Measurements from ENCODE around the gene CNPY3.

The CNPY3 gene

GRCh38 chr6:42968126-42968701 is 38.9 kb downstream of the CNPY3 start:
- Histone ChIP-seq H3K27ac (ENCODE audit: low read depth, low read length) (no peak overlapping the region), H3K4me3 (ENCODE audit: low read depth, low read length) (no peak overlapping the region), H3K36me3 (ENCODE audit: insufficient read depth, low read length) (no peaks in the 10 kb centered on the region), H3K27me3 (ENCODE audit: insufficient read depth, low read length) (no peaks in the 10 kb centered on the region), H3K79me2 (ENCODE audit: control insufficient read depth, insufficient read depth, low read length, unreplicated experiment) (no peaks in the 10 kb centered on the region), H3K4me1 (ENCODE audit: control insufficient read depth, insufficient read depth, low read length, unreplicated experiment) (peaks cover 11% of the 10 kb centered on the region), H2AFZ (ENCODE audit: low read length, unreplicated experiment) (no peak overlapping the region)

GRCh38 chr6:42968783-42969182 is 39.5 kb downstream of the CNPY3 start:
- H3K27ac ChIP-seq (ENCODE audit: low read depth, low read length), result no peak overlapping the region
- H3K36me3 ChIP-seq (ENCODE audit: insufficient read depth, low read length), result no peaks in the 10 kb centered on the region
- H3K79me2 ChIP-seq (ENCODE audit: control insufficient read depth, insufficient read depth, low read length, unreplicated experiment), result no peaks in the 10 kb centered on the region
- peaks cover 11% of the 10 kb centered on the region for H3K4me1 ChIP-seq (ENCODE audit: control insufficient read depth, insufficient read depth, low read length, unreplicated experiment)
- no peak overlapping the region for H2AFZ ChIP-seq (ENCODE audit: low read length, unreplicated experiment)
- H3K4me3 ChIP-seq (ENCODE audit: low read depth, low read length), result no peak overlapping the region
- no peaks in the 10 kb centered on the region for H3K27me3 ChIP-seq (ENCODE audit: insufficient read depth, low read length)

DNA sequence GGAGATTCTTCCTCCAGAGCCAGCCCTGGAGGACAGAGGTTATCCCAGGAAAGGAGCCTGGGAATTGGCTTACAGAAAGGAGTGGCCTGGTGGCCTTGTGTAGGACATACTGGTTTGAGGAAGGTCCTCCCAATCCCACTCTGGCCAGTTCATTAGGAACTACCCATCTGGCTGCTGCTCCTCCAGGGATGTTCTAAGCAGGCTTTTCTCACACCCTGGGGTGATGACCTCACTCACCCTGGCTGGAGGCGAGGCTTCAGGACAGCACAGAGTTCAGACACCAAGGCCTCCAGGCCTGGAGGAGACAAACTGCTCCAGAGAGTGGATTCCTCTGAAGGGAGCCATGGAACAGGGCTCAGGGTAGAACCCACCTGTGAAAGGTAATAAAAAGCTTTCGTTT is 40.2 kb downstream of the CNPY3 start:
- no peaks in the 10 kb centered on the region for H3K36me3 ChIP-seq (ENCODE audit: insufficient read depth, low read length)
- H3K4me3 ChIP-seq (ENCODE audit: low read depth, low read length), result no peak overlapping the region
- peaks cover 11% of the 10 kb centered on the region for H3K4me1 ChIP-seq (ENCODE audit: control insufficient read depth, insufficient read depth, low read length, unreplicated experiment)

DNA sequence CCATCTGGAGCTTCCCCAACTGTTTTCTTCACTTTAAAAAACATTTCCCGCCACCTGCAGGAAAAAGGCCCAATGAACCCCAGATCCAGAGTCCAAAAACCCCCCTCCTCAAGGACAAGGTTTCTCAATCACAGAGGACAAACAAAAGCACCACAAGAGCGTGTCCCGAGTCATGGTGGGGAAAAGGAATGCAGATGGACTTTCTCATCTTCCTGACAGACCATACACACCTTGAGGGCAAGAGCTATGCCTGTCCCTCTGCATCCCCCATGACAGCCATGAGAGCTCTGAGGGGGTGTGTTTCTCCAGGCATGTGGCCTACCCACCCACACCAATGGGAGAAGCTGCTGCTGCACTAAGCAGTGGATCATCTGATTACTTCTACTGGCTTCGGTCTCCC is 40.7 kb downstream of the CNPY3 start:
- H2AFZ ChIP-seq (ENCODE audit: low read length, unreplicated experiment), result no peak overlapping the region
- no peaks in the 10 kb centered on the region for H3K27me3 ChIP-seq (ENCODE audit: insufficient read depth, low read length)
- no peaks in the 10 kb centered on the region for H3K79me2 ChIP-seq (ENCODE audit: control insufficient read depth, insufficient read depth, low read length, unreplicated experiment)
- no peak overlapping the region for H3K27ac ChIP-seq (ENCODE audit: low read depth, low read length)
- no peak overlapping the region for H3K4me3 ChIP-seq (ENCODE audit: low read depth, low read length)
- peaks cover 11% of the 10 kb centered on the region for H3K4me1 ChIP-seq (ENCODE audit: control insufficient read depth, insufficient read depth, low read length, unreplicated experiment)
- no peaks in the 10 kb centered on the region for H3K36me3 ChIP-seq (ENCODE audit: insufficient read depth, low read length)

More for the DNA sequence above, 40.2 kb downstream of the CNPY3 start:
- no peak overlapping the region for H2AFZ ChIP-seq (ENCODE audit: low read length, unreplicated experiment)
- H3K27ac ChIP-seq (ENCODE audit: low read depth, low read length), result no peak overlapping the region
- H3K79me2 ChIP-seq (ENCODE audit: control insufficient read depth, insufficient read depth, low read length, unreplicated experiment), result no peaks in the 10 kb centered on the region
- H3K27me3 ChIP-seq (ENCODE audit: insufficient read depth, low read length), result no peaks in the 10 kb centered on the region

GRCh38 chr6:42970871-42971612 is 41.8 kb downstream of the CNPY3 start:
- Histone ChIP-seq H3K27ac (ENCODE audit: low read depth, low read length) (no peak overlapping the region), H3K36me3 (ENCODE audit: insufficient read depth, low read length) (no peaks in the 10 kb centered on the region), H3K27me3 (ENCODE audit: insufficient read depth, low read length) (no peaks in the 10 kb centered on the region), H3K4me3 (ENCODE audit: low read depth, low read length) (no peak overlapping the region), H2AFZ (ENCODE audit: low read length, unreplicated experiment) (no peak overlapping the region), H3K4me1 (ENCODE audit: control insufficient read depth, insufficient read depth, low read length, unreplicated experiment) (peaks cover 11% of the 10 kb centered on the region), H3K79me2 (ENCODE audit: control insufficient read depth, insufficient read depth, low read length, unreplicated experiment) (no peaks in the 10 kb centered on the region)

DNA sequence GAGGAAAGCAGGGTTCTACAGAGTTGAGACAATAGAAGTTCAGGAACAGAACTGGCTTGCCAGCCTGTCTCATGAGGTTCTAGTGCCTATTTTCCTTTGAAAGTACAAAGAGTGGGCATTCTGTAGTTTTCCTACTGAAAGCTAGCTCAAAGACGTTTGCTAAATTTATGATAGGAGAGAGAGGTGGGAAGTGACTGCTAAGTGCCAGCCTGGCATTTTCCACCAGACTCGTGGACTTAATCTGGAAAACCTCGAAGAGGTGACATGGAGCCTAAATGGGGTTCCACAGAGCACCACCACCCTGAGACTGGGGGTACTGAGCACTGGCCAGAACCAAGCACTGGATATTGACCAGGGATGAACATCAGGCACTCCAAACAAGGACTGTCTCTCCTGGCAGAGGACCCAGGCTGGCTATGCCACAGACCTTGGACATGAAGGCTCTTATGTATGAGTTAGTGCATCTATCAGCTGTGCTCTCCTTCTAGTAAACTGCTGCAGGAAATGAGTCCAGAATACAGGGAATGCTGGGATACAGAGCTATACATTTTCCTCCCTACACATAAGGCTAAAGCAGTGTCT is 42.6 kb downstream of the CNPY3 start:
- peaks cover 12% of the 10 kb centered on the region for H3K4me1 ChIP-seq (ENCODE audit: control insufficient read depth, insufficient read depth, low read length, unreplicated experiment)
- no peak overlapping the region for H2AFZ ChIP-seq (ENCODE audit: low read length, unreplicated experiment)
- no peak overlapping the region for H3K27ac ChIP-seq (ENCODE audit: low read depth, low read length)
- H3K27me3 ChIP-seq (ENCODE audit: insufficient read depth, low read length), result no peaks in the 10 kb centered on the region
- no peak overlapping the region for H3K4me3 ChIP-seq (ENCODE audit: low read depth, low read length)
- H3K36me3 ChIP-seq (ENCODE audit: insufficient read depth, low read length), result no peaks in the 10 kb centered on the region
- peaks cover under 1% of the 10 kb centered on the region for H3K79me2 ChIP-seq (ENCODE audit: control insufficient read depth, insufficient read depth, low read length, unreplicated experiment)

GRCh38 chr6:42973926-42974325 is 44.6 kb downstream of the CNPY3 start:
- H3K27me3 ChIP-seq (ENCODE audit: insufficient read depth, low read length), result no peaks in the 10 kb centered on the region
- H3K4me3 ChIP-seq (ENCODE audit: low read depth, low read length), result no peak overlapping the region
- H3K4me1 ChIP-seq (ENCODE audit: control insufficient read depth, insufficient read depth, low read length, unreplicated experiment), result peaks cover 18% of the 10 kb centered on the region
- H2AFZ ChIP-seq (ENCODE audit: low read length, unreplicated experiment), result no peak overlapping the region
- H3K27ac ChIP-seq (ENCODE audit: low read depth, low read length), result no peak overlapping the region
- H3K79me2 ChIP-seq (ENCODE audit: control insufficient read depth, insufficient read depth, low read length, unreplicated experiment), result peaks cover 17% of the 10 kb centered on the region
- no peaks in the 10 kb centered on the region for H3K36me3 ChIP-seq (ENCODE audit: insufficient read depth, low read length)

- Histone ChIP-seq H3K27me3 (ENCODE audit: insufficient read depth, low read length) (no peaks in the 10 kb centered on the region), H3K27ac (ENCODE audit: low read depth, low read length) (no peak overlapping the region), H3K4me3 (ENCODE audit: low read depth, low read length) (no peak overlapping the region), H3K79me2 (ENCODE audit: control insufficient read depth, insufficient read depth, low read length, unreplicated experiment) (peaks cover 17% of the 10 kb centered on the region), H2AFZ (ENCODE audit: low read length, unreplicated experiment) (no peak overlapping the region), H3K4me1 (ENCODE audit: control insufficient read depth, insufficient read depth, low read length, unreplicated experiment) (peaks cover 25% of the 10 kb centered on the region), H3K36me3 (ENCODE audit: insufficient read depth, low read length) (no peaks in the 10 kb centered on the region)
Measured at GRCh38 chr6:42974919-42975505, 45.7 kb downstream of the CNPY3 start.

DNA sequence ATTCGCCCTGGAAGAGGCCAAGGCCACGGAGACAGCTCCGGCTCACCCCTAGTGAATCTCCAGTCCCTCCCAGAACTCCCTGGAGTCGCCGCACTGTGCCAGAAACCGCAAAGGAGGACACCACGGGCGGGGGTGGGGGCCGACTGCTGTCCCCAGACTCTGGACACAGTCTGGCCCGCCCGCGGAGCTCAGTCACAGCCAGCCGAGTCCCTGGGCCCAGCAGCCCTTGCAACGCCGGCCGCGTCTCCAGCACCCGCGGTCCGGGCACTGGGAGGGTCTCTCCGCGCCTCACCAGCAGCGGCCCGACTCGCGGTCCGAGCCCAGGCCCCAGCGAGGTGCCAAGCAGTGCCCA is 49.2 kb downstream of the CNPY3 start:
- Histone ChIP-seq H3K27ac (ENCODE audit: low read depth, low read length) (peak overlapping the region; percentile 38; the same call in 1 of the 2 replicates), H3K36me3 (ENCODE audit: insufficient read depth, low read length) (no peaks in the 10 kb centered on the region), H3K4me1 (ENCODE audit: control insufficient read depth, insufficient read depth, low read length, unreplicated experiment) (peaks cover 14% of the 10 kb centered on the region), H3K4me3 (ENCODE audit: low read depth, low read length) (peak overlapping the region; percentile 83), H3K79me2 (ENCODE audit: control insufficient read depth, insufficient read depth, low read length, unreplicated experiment) (peaks cover 17% of the 10 kb centered on the region), H2AFZ (ENCODE audit: low read length, unreplicated experiment) (peak overlapping the region; percentile 78), H3K27me3 (ENCODE audit: insufficient read depth, low read length) (no peaks in the 10 kb centered on the region)

GRCh38 chr6:42978839-42979522 is 49.7 kb downstream of the CNPY3 start, which contains the start of gene PEX6:
PEX6 (minus strand) TSS chr6:42979181; CDS start chr6:42979150, 31 bp downstream.
- Histone ChIP-seq H3K27ac (ENCODE audit: low read depth, low read length) (peak within 1 kb of the TSS; percentile 38), H3K4me1 (ENCODE audit: control insufficient read depth, insufficient read depth, low read length, unreplicated experiment) (peaks cover 14% of the 10 kb centered on the region)

More at GRCh38 chr6:42978839-42979522, 49.7 kb downstream of the CNPY3 start, which contains the start of gene PEX6:
- Histone ChIP-seq H3K79me2 (ENCODE audit: control insufficient read depth, insufficient read depth, low read length, unreplicated experiment) (peaks cover 17% of the 10 kb centered on the region), H2AFZ (ENCODE audit: low read length, unreplicated experiment) (peak within 1 kb of the TSS; percentile 78), H3K36me3 (ENCODE audit: insufficient read depth, low read length) (no peaks in the 10 kb centered on the region), H3K4me3 (ENCODE audit: low read depth, low read length) (peak within 1 kb of the TSS; percentile 83), H3K27me3 (ENCODE audit: insufficient read depth, low read length) (no peaks in the 10 kb centered on the region)

Measured in ACC112 (cell line).